ENCODE measurements around the gene CD47.

CD47 gene

DNA sequence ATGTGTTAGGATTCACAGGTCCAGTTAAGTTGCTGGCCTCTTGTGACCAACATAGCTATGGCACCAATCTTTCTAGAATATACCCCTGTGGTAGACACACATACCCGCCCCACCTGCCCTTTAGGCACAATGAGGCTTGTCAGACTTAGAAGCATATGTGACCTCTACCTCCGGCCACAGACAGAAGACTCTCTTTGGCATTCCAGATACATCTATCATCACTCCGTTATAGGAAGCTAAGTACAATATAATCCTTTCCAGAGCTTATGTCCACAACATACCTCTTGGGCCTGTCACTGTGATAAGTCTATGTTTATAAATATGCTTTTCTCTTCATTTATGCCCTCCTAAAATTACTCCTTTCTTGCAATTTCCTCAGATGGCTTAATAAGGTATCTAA is 39.8 kb downstream of the CD47 start:
- no peak for DNase-seq (ENCODE audit: low read depth)

DNA sequence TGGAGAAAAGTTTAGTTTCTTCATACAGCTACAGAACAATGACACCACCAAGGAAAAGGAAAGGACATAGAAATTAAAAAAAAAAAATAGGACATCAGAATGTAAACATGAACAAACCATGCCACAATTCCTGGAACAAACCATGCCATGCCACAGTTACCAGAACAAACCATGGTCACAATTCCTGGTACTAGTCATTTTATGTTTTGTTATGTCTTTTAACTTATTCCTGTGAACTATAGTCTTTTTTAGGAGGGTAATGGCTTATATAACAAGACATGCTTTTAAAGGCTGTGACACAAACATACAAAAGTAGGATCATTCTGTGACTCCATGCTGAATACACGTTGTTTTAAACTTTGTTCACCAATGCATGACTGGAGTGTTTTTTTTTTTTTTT is 42.8 kb downstream of the CD47 start:
- no peak for DNase-seq (ENCODE audit: low read depth)

DNA sequence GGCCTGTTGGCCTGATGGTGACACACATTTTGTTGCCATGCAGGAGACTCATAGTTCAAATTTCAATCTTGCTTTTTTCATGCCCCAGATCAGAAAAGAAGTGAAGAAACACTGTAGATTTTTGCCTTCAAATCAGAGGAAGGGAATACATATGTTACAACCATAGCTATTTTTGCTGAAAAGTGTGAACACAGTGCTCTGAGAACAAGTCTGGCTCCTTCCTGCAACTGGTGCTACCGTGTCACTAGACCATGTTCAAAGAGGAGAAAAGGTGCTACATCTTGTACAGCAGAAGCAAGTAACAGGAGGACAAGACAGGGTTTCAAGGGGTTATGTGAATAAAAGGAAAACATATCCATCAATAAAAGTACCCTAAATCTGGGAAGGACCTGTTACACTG is 44.6 kb downstream of the CD47 start:
- no peak for DNase-seq (ENCODE audit: low read depth)

DNA sequence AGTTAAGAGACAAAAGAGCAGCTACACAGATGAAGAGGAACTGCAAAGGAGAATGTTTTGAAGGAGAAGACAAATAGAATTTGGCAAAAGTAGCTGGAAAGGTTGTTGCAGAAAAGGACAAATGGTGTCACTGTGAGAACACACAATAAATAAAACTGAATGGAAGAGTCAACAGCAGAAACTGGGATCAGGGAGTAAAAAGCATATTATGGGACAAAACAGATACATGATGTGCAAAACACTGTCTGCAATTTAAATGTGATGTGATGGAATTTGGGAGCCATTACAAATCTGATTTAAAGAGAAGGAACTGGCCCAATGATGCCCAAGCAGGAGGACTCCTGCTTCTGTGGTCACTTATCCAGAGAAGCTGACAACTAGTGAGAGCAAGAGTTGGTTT is 46.1 kb downstream of the CD47 start:
- DNase-seq (ENCODE audit: low read depth): no peak

DNA sequence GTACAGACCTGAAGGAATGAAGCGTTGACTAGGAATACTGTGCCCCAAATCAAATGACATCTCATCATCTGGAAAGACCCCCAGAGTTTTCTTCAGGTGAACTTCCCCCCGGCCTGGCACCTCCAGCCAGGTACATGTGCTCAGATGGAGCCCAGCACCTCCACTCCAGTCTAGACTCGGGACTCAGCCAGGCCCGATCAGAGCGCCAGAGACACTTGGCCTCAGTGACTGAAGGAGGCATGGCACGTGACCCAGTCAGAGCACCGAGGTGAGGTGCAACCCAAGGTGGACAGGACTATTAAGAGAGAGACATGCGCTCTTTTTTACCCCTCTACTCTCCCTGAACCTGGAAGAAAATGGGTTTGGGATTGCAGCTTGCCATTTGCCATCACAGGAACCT is 48.5 kb downstream of the CD47 start:
- no peak for DNase-seq (ENCODE audit: low read depth)

DNA sequence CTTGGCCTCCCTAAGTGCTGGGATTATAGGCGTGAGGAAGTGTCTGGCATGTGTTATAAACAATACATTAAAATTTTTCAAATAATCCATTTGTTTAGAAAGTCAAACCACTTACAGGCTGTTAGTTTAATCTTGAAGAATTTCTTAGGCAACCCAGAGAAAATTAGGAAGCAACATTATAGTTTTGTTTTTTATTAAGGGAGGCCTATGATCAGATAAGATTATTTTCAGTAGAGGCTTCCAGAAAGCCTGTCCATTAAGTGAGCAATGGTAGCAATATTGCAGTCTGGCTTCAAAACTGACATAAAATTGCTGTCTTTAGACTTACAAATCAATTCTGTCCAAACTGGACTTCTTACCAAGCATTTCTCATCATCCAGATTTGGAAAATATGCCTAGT is 49.6 kb downstream of the CD47 start:
- DNase-seq (ENCODE audit: low read depth): no peak

DNA sequence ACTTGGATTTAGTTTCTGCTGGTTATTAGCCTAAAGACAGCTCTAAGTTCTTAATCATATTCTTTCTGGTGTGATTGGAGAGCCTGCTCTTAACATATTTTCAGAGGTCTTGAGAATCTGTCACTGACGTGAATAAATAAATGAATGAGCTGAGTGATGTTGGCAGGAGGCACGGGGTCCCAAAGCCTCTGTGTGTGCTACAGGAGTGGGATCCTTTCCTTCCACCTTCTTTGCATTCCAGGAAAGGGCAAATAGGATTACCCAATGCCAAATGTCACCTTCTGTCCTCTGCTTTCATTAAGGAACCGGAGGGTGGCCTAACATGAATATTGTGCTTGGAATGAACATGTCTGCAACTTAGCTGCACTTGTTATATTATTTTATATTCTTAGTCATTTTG is 53.1 kb downstream of the CD47 start:
- DNase-seq (ENCODE audit: low read depth): no peak

DNA sequence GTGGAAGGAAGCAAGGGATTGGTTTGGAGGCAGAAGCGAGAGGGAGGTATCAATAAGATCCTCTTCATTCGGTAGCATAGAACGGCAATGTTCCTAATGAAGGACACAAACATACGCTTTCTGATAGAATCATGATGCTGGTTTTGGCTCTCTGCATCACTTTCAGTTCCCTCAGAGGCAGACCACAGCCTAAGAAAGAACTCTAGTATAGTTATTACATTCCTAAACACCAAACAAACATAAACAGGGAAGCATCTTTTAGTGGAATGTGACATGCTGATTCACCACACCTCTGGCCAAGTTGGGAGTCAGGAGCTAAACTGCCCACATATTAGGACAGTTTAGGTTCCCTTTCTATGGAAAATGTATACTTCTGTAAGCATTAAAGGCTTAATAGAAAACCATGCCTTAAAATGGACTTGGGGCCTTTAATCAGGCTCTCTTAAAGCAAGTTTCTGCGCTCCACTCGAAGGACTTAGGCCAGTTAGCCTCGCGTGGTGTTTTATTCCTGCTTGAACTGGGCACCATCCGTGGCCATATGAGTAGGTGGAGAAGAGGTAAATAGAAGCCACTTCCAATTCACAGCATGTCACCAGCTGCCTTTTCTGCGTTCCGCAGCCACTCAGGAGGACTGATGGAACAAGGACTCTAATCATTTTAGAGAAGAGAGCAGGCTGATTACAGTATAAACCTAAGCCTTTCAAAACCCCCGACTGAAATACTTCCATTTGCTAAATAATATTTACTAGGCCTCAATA is 53.7 kb downstream of the CD47 start:
- DNase-seq (ENCODE audit: low read depth): peak; percentile 72

DNA sequence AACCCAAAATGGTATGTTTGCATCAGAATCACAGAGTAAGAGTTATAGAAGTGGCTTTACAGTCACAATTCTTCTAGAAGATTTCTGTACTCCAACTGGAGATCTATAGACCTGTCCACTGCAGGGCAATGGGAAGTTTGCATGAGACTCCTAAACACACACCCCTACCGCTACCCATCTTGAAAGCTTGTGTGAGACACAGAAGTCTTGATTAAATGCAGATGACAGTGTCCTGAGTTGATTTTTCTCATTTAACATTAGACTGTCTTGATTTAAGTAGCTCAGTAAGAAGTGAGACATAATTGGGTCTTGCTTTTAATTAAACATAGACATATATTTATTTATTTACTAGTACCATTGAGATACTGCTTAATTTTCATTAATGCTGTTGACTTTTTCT is 54.4 kb downstream of the CD47 start:
- DNase-seq (ENCODE audit: low read depth): peak; percentile 41

DNA sequence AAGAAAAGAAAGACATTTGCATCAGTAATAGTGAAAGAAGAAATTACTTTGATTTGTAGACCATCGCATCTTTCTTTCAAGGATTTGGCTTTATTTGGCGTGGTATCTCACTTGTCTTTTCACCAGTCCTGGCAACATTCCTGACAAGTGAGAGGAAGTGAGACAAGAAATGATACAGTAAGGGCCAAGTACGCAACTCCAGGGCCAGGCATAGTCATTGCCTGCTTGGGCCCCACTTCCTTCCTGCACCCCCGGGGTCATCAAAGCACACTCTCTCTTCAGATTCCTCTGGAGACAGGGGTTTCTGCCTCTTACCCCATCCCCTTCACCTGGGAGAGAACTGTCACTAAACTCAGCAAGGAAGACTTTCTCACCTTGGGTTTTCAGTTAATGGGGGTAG is 55.1 kb downstream of the CD47 start:
- no peak for DNase-seq (ENCODE audit: low read depth)

DNA sequence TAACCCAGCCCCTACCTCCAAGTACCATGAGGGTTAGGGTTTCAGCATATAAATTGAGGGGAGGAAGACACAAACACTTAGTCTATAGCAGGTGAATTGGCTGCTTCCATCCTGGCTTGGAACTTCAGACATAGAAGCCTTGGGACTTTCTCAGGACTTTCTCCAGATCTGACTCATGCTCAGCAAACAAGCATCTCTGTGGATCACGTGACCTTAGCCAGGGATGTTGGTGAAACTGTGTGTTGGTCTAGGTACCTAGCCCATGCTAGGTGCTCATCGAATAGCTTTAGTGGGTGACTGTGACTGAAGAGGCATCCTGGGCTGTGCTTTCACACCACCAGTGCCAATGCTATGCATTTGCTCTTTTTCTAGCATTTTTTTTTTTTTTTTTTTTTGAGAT is 58.9 kb downstream of the CD47 start:
- no peak for DNase-seq (ENCODE audit: low read depth)

DNA sequence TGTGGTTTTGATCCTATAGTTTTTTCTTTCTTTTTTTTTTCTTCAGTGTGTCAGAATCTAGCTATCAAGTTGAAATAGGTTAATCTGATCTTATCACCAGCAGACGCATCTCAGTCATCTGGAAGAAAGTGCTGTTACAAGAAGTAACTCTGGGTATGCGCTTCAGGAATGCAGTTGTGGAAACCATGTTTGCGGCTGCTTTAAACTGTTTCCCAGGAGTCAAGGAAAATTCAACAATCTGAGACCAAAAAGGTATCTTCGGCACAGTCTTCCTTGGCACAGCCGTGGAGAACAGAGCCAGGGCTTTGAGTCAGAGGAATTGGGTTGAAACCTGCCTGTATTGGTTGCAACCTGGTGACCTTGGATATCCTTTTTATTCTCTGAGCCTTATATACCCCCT is 59.9 kb downstream of the CD47 start:
- DNase-seq (ENCODE audit: low read depth): no peak

DNA sequence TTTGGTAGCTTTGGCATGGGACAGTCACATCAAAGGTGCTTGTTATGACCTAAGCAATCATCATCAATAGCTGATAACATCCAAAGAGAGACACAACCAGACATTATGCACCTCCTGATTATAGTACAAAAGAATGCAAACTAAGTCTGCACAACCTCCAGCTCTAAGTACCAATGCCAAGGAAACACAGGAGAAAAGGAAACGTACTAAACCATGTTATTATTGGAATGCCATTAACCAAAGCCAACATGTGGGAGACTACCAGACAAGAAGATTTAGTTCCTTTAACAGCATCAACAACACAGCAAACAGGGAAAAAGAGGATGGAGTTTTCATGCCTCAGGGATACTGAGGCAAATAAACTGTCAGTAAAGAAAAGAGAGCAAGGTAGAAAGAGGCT is 61.4 kb downstream of the CD47 start:
- DNase-seq (ENCODE audit: low read depth): no peak

DNA sequence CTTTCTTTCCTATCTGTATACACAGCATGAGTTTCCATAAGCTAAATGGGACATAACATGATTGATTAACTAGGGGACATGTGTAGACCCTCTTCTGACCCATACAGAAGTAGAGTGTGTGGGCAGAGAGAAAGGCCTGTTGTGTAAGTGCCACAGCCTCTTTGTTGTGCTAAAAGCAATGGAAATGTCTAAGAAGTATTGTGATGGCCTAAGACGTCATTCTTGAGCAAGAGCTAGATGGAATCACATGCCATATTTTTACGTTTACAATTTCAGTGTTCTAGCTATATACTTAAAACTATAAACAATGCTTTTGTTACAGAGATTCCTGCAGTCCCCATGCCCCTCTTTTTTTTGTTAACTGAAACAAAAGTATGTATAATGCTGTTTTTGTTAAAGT is 61.9 kb downstream of the CD47 start:
- DNase-seq (ENCODE audit: low read depth): no peak

DNA sequence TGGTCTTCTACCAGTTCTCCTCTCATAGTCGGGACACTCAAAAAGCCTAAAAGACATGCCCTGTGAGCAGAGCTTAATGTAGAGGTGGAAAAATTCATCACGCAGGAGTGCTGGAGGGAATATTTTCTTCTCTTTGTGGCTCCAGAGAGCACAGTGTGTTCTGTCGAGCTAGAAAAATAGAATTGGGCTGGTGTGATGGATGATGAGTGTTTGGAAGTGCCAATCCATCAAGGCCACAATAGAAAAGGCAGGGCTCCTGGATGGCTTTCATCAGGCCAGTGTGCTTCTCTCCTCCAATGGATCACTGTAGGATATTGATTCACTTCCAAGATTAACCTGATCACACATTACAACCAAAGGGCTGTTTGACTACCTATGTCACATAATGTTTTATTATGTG is 65.7 kb downstream of the CD47 start:
- no peak for DNase-seq (ENCODE audit: low read depth)

DNA sequence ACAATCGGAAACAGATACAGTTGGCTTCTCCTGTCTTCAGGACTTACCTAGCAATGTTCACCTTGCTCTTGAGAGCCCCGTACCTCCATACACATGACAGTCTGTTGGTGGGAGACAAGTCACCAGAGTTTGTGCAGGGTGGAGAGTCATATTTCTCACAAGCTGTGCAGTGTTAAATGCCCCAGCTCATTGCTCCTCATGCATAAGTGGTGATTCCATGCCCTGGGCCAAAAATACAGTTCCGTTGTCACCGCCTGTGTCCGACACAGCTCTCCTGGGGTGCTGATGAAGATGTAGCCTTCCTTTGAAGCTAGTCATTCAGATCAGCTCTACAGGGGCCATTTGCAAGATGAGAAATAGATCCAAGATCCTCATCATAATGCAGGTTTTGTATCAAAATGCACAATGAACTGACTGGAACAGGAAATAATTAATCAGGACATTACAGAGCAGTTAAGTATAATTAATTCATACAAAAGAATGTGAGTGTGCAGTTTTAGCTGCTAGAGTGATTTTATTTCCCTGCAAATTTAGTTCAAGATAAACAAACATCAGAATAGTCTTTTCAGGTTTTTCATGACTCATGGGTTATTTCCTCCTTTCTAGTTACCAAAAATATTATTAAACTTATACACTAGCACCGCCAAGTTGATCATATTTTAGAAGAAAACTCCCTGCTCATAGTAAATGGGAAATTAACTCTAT is 66.5 kb downstream of the CD47 start:
- no peak for DNase-seq (ENCODE audit: low read depth)

DNA sequence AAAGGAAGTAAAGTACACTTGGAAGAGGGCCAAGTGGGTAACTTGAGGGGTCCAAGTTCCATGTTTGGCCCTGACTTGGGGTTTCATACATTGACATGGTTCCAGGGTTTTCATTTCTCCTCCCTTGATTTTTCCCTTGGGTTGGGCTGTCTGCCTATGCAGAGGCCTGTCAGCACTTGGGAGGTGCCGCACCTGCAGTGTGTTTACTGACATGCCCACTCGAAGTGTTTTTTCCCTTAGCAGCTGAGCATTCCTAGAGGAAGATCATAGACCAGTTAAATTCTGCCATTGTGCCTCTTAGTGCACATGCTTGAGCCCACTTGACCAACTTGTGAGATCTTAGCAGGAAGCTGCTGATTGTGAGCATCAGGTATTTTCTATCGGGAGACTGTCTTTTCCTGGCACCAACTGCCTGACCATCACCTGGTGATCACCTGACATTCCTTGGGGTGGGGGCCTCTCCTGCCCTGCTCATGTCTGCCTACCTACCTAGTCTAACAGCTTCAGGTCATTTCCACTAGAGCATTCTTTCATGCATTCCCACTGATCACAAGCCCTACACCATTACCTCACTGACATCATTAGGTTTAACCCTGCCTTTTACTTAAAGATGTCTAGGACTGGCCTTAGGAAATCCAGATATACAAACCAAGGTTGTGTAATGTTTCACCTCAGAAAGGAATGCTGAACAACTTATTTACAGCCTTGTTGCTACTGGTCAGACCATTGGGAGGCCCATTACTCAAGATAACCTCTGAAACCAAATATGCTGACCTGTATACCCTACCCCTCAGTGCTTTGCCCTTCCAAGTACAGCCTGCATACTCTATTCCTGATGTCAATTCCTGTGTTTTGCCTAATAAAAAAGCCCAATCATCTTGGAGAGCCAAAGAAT is 68.3 kb downstream of the CD47 start:
- DNase-seq (ENCODE audit: low read depth): no peak

DNA sequence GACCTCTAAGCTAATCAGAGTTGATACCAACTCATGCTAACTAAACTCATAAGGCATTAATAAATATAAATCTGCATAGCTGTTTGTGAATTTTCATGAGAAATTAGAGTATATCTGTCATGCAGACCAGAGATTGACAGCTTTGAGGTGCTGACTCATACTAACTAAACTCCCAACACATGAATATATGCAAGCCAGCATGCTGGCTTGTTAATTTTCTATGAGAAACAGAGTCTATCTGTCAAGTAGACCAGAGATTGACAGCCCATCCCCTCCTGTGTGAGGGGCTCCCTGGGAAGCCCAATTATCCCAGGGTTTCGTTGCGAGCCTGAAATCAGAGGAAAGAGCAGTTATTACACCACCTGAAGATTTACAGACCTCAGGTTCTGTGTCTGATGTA is 69.3 kb downstream of the CD47 start:
- no peak for DNase-seq (ENCODE audit: low read depth)

DNA sequence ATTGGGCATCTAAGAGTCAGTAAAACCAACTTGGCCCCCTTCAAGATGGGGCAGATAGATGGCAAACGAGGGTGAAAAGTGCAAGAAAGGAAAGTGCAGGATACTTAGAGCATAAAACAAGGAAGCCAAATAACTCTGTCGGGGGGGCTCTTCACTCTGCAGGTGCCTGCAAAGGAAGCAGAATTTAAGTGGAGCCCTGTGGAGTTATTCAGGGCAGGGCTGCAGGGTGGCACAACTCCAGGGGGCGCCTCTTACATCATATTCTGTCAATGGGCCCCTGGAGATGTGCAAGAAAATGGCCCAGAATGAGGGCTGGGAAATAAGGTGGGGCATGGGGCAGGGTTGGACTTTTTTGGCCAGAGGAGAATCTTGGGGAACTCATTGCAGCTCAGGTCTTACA is 69.7 kb downstream of the CD47 start:
- no peak for DNase-seq (ENCODE audit: low read depth)

DNA sequence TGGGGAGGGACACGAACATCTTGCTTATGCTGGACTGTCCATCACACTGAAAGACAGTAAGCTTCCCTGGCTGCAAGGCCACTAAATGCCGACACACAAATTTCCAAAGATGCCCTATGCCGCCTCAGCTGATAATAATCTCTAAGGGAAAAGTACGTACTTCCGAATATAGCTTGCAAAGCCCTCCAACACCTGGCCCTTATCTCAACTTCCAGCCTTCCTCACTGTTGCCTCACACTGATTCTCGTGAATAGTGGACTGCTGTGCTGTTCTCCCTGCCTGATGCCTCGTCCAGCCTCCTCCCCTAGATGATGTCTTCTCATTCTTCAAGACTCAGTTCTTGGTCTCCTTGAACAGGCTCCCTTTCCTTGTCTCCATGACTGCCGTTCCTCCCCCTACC is 72.3 kb downstream of the CD47 start:
- DNase-seq (ENCODE audit: low read depth): no peak

DNA sequence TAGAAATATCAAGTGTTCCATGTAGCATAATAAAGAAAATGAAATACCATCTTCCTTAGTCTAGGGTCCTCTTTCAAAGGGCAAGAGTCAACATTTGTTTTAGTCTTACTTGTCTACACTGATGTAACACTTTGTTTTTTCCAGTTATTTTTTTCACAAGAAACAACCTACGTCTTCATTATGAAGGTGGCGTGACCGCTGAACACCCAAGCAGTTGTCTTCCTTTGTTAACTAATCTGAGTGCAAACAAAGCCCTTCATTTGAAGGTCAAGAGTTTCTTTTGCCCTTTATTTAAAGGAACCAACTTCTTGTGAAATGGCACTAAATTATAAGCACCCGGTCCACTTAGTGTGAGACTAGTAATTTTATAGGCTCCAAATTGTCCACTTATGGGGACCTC is 73.2 kb downstream of the CD47 start:
- DNase-seq (ENCODE audit: low read depth): no peak

DNA sequence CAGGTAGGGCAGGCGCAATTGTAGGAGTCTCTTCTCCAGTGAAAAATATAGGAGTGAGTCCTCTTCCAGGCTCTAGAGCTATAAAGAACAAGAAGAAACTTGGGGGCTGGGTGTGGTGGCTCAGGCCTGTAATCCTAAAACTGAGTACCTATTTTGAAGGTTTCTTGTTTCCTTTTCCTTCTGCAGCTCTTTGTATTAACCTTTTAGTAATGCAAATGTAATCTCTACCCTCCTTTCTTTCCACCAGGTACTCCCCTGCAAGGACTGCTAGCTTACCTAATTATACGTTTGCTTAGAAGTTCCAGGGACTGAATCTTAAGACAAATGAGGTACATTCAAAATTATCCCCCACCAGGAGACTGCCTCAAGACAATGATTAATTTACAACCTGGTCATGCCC is 75.9 kb downstream of the CD47 start:
- DNase-seq (ENCODE audit: low read depth): no peak
